Stimulated activated CD4-positive, alpha-beta T cell treated with anti-CD3 and anti-CD28 coated beads, TNF-alpha, amount 100 ng/mL, for 48 hours (primary cell): ENCODE data around the gene IL25.
"Not testable (repeated sequence)": the region's sequence is repeated elsewhere in the genome, so short reads cannot be mapped to it uniquely, and the experiment has no call there.

Source experiments
- DNase-seq, 3 donors: peaks; one replicate each; pipeline ENCODE4 v3.0.0-alpha.2; 2020; ENCODE audit warnings: low read depth in 3 of 3

Gene IL25

DNA sequence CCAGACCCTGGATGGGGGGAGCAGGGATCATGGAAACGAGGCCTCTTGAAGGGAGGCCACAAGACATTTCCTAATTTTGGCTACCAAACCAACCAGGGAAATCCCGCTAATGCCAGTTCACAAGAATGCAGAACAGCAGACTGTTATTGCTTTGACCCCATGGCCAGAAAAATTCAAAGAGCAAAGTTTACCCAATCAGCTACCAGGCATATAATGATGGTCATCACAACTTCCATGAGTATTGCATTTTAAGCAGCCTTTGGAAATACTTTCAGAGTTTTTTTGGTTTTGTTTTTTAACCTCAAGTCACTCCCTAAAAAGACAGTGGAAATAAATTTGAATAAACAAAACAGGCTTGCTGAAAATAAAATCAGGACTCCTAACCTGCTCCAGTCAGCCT lies at the start of gene IL25:
IL25 (plus strand) TSS at position 301 of the 400 bp plus-strand sequence.
- no peak for DNase-seq

GRCh38 chr14:23323838-23324454 lies 48.7 kb upstream of the IL25 start:
- DNase-seq, result no peak

DNA sequence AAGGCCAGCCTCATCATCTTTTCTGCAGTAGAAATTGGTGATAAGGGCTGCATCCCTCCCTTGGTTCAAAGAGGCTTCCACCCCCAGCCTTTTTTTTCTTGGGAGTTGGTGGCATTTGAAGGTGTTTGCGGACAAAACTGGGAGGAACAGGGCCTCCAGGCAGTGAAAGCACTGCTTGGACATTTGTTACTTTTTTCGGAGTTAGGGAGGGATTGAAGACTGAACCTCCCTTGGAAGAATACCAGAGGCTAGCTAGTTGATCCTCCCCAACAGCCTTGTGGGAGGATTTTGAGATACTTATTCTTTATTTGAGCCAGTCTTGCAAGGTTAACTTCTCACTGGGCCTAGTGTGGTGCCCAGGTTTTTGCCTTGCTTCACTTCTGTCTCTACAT lies 48.2 kb upstream of the IL25 start:
- no peak for DNase-seq

DNA sequence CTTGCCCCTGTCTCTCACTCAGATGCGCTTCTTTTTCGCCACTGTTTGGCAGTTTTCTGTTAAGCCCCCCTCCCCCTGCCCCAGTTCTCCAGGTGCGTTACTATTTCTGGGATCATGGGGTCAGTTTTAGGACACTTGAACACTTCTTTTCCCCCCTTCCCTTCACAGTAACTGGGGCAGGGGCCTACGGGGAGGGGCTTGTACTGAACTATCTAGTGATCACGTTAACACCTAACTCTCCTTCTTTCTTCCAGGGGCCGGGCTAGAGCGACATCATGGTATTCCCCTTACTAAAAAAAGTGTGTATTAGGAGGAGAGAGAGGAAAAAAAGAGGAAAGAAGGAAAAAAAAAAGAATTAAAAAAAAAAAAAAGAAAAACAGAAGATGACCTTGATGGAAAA lies 47.6 kb upstream of the IL25 start:
- no peak for DNase-seq

DNA sequence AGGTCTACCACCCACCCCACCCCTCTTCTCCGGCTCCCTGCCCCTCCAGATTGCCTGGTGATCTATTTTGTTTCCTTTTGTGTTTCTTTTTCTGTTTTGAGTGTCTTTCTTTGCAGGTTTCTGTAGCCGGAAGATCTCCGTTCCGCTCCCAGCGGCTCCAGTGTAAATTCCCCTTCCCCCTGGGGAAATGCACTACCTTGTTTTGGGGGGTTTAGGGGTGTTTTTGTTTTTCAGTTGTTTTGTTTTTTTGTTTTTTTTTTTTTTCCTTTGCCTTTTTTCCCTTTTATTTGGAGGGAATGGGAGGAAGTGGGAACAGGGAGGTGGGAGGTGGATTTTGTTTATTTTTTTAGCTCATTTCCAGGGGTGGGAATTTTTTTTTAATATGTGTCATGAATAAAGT lies 46.9 kb upstream of the IL25 start:
- not testable (repeated sequence) for DNase-seq

DNA sequence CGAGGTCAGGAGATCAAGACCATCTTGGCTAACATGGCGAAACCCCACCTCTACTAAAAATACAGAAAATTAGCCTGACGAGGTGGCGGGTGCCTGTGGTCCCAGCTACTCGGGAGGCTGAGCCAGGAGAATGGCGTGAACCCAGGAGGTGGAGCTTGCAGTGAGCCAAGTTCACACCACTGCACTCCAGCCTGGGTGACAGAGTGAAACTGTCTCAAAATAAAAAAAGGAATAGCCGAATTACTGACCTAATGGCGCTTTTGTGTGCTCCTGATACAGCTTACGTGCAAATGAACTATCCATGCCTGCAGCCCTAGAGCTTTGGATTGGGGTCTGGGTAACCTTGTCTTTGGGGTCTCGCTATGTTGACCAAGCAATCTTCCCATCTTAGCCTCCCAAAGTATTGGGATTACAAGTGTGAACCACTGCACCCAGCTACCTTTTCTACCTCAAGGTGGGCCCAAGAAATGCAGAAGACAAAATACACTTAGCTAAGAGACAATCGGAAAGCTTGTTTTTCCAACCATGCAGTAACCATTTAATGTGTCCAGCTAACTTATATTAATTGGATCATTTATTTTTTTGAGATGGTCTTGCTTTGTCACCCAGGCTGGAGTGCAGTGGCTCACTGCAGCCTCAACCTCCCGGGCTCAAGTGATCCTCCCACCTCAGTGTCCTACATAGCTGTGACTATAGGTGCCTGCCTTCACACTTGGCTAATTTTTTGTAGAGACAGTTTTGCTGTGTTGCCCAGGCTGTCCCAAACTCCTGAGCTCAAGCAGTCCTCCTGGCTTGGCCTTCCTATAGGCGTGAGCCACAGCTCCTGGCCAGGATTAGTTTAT lies 45.9 kb upstream of the IL25 start:
- no peak for DNase-seq

DNA sequence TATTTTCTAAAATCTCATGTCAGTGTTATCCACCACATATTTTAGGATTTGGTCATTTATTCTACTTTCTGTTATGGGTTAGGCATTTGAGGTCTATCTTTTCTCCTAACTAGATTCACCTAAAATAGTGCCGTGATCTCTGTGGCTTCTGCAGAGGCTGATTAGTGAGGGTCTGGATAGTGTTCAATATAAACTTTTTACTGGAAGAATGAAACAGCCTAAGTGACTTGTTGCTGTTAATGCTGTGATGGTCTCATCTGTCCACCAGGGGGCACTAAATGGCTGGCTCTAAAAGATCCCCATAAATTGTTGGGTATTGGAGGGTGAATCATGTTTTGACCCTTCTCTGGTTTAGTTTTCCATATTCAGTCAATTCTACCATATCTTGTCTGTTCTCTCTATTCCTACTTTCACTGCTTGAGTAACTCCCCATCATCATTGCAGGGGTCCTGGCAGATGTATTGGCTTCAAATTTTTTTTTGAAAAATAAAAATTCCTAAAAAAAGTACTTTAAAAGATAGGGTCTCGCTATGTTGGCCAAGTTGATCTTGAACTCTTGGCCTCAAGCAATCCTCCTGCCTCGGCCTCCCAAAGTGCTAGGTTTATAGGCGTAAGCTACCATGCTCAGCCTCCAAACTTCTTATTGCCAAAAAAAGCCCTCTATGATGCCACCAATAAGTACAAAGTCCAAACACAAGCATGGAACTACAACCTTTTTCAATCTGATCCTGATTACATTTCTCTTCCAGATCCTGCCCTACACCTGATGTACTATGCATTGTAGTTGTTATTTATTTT lies 44.5 kb upstream of the IL25 start:
- DNase-seq, result peak; percentile 53 to 60 (median 53)

DNA sequence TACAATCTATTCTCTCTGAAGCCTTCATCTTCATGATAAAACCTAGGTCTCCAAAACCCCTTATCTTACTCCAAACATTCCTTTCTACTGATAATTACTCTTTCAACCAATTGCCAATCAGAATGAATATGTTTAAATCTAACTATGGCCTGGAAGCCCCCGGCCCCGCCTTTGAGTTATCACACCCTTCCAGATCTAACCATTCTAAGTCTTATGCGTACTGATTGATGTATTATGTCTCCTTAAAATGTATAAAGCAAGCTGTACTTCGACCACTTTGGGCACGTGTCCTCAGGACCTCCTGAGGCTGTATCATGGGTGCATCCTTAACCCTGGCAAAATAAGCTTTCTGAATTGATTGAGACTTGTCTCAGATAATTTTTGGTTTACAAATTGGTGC lies 37.0 kb upstream of the IL25 start:
- DNase-seq, result no peak

DNA sequence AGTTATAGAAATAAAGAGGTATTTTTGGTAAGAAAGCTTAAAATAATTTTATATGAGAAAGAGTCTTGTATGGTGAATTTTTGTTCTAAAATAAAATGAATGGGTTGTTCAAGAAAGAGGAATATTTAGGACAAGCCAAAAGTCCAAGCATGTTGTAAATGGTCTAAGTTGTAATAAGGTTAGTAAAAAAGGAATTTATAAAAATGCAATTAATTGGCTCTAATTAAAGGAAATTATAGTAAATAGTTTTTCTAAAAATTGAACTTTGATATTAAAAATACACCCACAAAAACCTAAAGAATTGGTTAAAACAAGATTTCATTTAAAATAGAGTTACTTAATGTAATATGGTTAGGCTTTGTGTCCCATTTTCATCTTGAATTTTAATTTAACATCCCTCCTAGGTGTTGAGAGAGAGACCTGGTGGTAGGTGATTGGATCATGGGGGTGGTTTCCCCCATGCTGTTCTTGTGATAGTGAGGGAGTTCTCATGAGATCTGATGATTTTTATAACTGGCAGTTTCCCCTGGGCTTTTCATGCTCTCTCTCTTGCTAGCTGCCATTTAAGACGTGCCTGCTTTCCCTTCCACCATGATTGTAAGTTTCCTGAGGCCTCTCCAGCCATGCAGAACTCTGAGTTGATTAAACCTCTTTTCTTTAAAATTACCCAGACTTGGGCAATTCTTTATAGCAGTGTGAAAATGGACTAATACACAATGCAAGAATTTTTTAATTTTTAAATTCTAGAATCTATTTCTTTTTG lies 32.9 kb upstream of the IL25 start:
- no peak for DNase-seq

DNA sequence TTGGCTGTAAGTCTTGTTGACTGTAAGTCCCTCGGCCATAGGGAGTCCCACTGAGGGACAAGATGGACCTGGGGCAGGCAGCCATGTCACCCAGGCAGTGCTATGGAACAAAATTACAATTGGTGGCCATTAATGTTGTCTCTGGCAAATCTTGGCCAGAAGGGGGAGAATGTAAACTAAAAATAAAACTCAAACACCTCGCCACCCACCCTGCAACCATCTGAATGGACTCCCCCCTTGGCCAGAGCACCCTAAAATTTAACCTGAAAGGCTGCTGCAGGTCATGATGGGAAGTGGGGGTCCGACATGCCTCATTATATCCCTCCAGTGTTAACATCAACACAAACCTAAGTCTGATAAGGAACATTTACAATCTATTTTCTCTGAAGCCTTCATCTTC lies 28.1 kb upstream of the IL25 start:
- DNase-seq, result no peak

DNA sequence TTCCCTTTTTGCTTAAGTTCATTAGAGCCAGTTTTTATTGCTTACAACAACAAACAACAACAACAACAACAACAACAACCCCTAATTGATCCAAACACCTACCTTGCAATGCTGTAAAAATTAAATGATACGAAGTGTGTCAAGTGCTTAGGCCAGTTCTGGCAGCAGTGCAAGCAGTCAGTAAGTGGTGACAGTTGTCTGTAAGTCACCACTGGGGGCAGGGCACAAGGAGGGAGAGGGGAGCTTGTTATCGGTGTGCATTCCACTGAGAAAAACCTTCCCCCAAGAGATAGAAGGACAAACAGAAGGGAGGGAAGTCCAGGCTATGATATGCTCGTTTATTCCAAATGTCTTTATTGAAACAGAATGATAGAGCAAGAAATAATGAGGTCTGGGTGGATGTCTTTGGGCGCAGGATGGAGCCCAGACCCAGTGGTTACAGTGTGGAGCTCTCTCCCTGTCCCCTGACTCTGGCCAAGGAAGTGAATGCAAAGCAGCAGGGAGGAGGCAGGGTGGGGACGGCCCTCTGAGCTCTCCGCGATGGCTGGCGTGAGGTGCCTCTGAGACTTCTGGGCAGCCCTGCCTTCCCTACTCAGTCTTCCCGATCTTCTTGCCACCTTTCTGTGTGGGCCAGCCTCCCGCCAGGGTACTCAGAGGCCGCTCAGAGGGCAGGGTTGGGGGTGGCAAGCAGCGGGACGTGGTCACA lies 26.5 kb upstream of the IL25 start:
- no peak for DNase-seq

- no peak for DNase-seq
These were observed 25.8 kb upstream of the IL25 start for GRCh38 chr14:23346693-23347405.

GRCh38 chr14:23347406-23348296 lies 25.0 kb upstream of the IL25 start:
- no peak for DNase-seq

DNA sequence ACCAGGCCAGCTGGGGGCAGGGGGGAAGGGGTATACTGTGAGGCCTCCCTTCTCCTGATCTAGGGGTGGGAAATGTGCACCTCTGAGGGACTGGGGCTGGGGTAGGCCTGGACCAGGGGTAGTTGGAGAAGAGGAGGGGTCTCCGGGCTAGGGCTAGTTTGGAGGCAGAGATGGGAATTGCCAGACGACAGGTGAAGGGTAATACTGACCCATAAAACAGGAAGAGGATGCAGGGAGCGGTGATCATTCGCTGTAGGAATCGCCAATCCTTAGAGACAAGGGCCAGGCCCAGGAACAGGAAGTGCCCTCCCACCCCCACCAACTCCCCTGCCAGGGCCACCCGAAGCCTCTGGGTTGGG lies 24.3 kb upstream of the IL25 start:
- DNase-seq, result no peak

- DNase-seq, result no peak
These were observed 23.3 kb upstream of the IL25 start for GRCh38 chr14:23349156-23349845.

GRCh38 chr14:23351681-23352505 lies 20.7 kb upstream of the IL25 start:
- no peak for DNase-seq

DNA sequence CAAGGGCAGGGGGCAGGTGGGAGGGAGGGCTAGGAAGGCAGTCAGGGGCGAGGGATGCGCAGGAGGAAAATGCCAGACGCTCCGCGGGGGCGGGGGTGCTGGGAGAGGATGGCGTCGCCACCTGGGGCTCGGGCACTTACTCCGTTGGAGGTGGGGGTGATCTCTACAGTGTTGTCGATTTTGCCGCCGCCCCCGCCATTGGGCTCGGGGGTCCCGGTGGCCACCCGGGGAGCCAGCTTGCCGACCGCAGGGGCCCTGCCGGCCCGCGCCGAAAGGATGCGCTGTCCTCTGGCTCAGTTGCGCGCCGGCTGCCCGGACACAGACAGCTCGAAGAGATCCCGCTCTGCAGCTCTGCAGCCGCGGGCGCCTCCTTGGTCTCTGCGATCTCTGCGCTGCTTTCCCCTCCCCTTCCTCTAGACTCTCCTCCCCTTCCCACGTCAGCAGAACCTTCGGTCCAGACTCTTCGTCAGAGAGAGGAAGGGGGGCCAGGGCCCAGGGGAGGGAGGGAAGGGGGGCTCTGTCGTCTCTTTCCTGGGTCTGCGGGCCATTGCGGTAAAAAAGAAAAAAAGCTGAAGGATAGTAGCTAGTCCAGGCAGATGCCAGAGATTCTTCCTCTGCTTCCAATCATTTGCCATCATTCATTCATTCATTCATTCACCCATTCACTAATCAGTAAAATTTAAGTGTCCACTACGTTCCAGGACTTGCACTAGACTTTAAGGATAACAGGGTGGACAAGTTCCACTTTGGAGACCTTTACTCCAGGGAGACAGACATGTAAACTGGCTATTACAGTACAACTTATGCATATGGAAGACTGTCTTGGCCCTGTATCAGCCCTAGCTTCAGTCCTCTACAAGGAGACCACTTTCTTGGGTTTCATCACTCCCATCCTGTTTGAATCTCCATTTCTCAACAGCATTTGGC lies 19.8 kb upstream of the IL25 start, which contains the start of gene SLC22A17:
SLC22A17 (minus strand) TSS at position 382 of the 927 bp plus-strand sequence.
- peak; percentile 13 to 46 (median 34) for DNase-seq
